Measurements from ENCODE around the gene MINDY4.

MINDY4 gene

DNA sequence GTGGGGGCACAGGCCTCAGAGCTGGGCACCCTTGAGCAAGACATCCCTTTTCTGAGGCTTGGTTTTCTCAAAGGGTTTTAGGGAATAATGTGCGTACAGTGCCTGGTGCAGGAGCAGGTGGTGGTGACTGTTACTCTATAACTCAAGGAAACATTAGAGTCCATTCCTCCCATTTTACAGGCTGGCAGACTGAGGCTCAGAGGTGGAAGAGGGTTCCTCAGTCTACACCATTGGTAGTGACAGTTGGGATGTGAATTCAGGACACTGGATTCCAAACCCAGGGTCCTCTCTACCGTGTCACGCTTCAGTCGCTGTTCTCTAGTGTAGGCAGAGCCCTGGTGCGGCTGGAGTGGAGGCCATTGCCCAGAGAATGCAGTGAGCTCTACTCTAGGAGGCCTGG, 100.4 kb downstream of the MINDY4 start:
- TF ChIP-seq ZNF274 (IDR thresholded peaks at IDR 0.05; ENCODE audit: low read depth, low read length), result no peak
- TF ChIP-seq SUZ12 (IDR thresholded peaks at IDR 0.05; ENCODE audit: extremely low read depth, insufficient read depth, insufficient read length), result no peak
- TF ChIP-seq YY1 (IDR thresholded peaks at IDR 0.05; ENCODE audit: insufficient read depth, insufficient read length), result no peak
- DNase-seq (ENCODE audit: low read depth, low spot score), result no peak
- no peak overlapping the region for H3K9ac ChIP-seq (ENCODE audit: insufficient read length, low read depth)
- peaks cover 25% of the 10 kb centered on the region for H3K36me3 ChIP-seq (ENCODE audit: insufficient read depth, insufficient read length, low read length)
- no peaks in the 10 kb centered on the region for H3K9me3 ChIP-seq (ENCODE audit: insufficient read depth, low read length)
- peaks cover 6% of the 10 kb centered on the region for H3K4me1 ChIP-seq (ENCODE audit: insufficient read depth, insufficient read length)
- H3K27me3 ChIP-seq (ENCODE audit: insufficient read depth, insufficient read length), result no peaks in the 10 kb centered on the region
- H3K4me3 ChIP-seq (ENCODE audit: insufficient read length, low read depth), result no peak overlapping the region

- Histone ChIP-seq H3K4me3 (ENCODE audit: insufficient read length, low read depth) (no peak overlapping the region), H3K9ac (ENCODE audit: insufficient read length, low read depth) (no peak overlapping the region), H3K27me3 (ENCODE audit: insufficient read depth, insufficient read length) (no peaks in the 10 kb centered on the region), H3K36me3 (ENCODE audit: insufficient read depth, insufficient read length, low read length) (peaks cover 25% of the 10 kb centered on the region), H3K4me1 (ENCODE audit: insufficient read depth, insufficient read length) (peaks cover 12% of the 10 kb centered on the region), H3K9me3 (ENCODE audit: insufficient read depth, low read length) (no peaks in the 10 kb centered on the region)
- no peak for TF ChIP-seq ZNF274 (IDR thresholded peaks at IDR 0.05; ENCODE audit: low read depth, low read length)
- no peak for TF ChIP-seq SUZ12 (IDR thresholded peaks at IDR 0.05; ENCODE audit: extremely low read depth, insufficient read depth, insufficient read length)
- TF ChIP-seq YY1 (IDR thresholded peaks at IDR 0.05; ENCODE audit: insufficient read depth, insufficient read length), result no peak
- DNase-seq (ENCODE audit: low read depth, low spot score), result no peak
These were observed 102.0 kb downstream of the MINDY4 start for GRCh38 chr7:30873207-30873606.

GRCh38 chr7:30873656-30874055, 102.4 kb downstream of the MINDY4 start:
- no peak for DNase-seq (ENCODE audit: low read depth, low spot score)
- Histone ChIP-seq H3K9ac (ENCODE audit: insufficient read length, low read depth) (no peak overlapping the region), H3K4me3 (ENCODE audit: insufficient read length, low read depth) (no peak overlapping the region), H3K4me1 (ENCODE audit: insufficient read depth, insufficient read length) (peaks cover 12% of the 10 kb centered on the region), H3K27me3 (ENCODE audit: insufficient read depth, insufficient read length) (no peaks in the 10 kb centered on the region), H3K36me3 (ENCODE audit: insufficient read depth, insufficient read length, low read length) (peaks cover 25% of the 10 kb centered on the region), H3K9me3 (ENCODE audit: insufficient read depth, low read length) (no peaks in the 10 kb centered on the region)
- TF ChIP-seq SUZ12 (IDR thresholded peaks at IDR 0.05; ENCODE audit: extremely low read depth, insufficient read depth, insufficient read length) (no peak), YY1 (IDR thresholded peaks at IDR 0.05; ENCODE audit: insufficient read depth, insufficient read length) (no peak), ZNF274 (IDR thresholded peaks at IDR 0.05; ENCODE audit: low read depth, low read length) (no peak)

- peaks cover 25% of the 10 kb centered on the region for H3K36me3 ChIP-seq (ENCODE audit: insufficient read depth, insufficient read length, low read length)
- H3K27me3 ChIP-seq (ENCODE audit: insufficient read depth, insufficient read length), result no peaks in the 10 kb centered on the region
- H3K4me3 ChIP-seq (ENCODE audit: insufficient read length, low read depth), result no peak overlapping the region
- TF ChIP-seq SUZ12 (IDR thresholded peaks at IDR 0.05; ENCODE audit: extremely low read depth, insufficient read depth, insufficient read length), result no peak
- TF ChIP-seq YY1 (IDR thresholded peaks at IDR 0.05; ENCODE audit: insufficient read depth, insufficient read length), result no peak
- no peak for TF ChIP-seq ZNF274 (IDR thresholded peaks at IDR 0.05; ENCODE audit: low read depth, low read length)
- H3K9ac ChIP-seq (ENCODE audit: insufficient read length, low read depth), result no peak overlapping the region
- no peak for DNase-seq (ENCODE audit: low read depth, low spot score)
- H3K9me3 ChIP-seq (ENCODE audit: insufficient read depth, low read length), result no peaks in the 10 kb centered on the region
- H3K4me1 ChIP-seq (ENCODE audit: insufficient read depth, insufficient read length), result peaks cover 18% of the 10 kb centered on the region
These were observed 103.6 kb downstream of the MINDY4 start for GRCh38 chr7:30874656-30875302.

DNA sequence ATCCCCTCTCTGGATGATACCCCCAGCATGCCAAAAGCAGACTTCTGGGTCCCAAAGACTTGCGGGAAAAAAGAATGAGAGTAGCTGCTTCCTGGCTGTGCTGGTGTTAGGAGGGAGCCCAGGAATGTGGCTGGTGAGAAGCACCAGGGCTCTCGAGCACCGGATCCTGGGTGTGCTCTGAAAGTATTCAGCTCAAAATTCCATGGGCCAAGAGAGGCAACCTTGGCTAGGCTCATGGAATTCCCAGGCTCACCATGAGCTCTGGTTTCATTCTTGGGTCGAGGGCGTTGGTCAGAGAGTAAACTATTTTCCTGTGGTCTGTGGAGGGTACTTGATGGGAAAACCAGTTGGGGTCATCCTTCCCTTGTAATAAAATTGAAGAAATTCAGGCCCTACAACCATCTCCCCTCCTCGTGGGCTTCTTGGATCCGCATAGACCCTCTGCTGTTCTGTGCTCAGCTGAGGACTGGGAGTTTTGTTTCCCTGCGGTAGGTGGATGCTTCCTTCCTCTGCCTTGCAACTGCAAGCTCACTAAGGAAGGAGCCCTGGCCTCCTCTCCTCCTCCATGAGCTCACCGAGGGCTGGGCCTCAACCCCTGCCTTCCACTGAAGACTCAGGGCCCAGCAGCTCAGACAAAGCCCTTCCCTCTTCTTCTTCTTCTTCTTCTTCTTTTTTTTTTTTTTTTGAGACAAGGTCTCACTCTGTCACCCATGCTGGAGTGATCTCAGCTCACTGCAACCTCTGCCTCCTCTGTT, 106.0 kb downstream of the MINDY4 start:
- Histone ChIP-seq H3K9ac (ENCODE audit: insufficient read length, low read depth) (no peak overlapping the region), H3K4me1 (ENCODE audit: insufficient read depth, insufficient read length) (peaks cover 31% of the 10 kb centered on the region), H3K36me3 (ENCODE audit: insufficient read depth, insufficient read length, low read length) (peaks cover 19% of the 10 kb centered on the region), H3K27me3 (ENCODE audit: insufficient read depth, insufficient read length) (no peaks in the 10 kb centered on the region), H3K9me3 (ENCODE audit: insufficient read depth, low read length) (no peaks in the 10 kb centered on the region), H3K4me3 (ENCODE audit: insufficient read length, low read depth) (no peak overlapping the region)
- no peak for TF ChIP-seq YY1 (IDR thresholded peaks at IDR 0.05; ENCODE audit: insufficient read depth, insufficient read length)
- DNase-seq (ENCODE audit: low read depth, low spot score), result no peak

- DNase-seq (ENCODE audit: low read depth, low spot score), result no peak
- TF ChIP-seq YY1 (IDR thresholded peaks at IDR 0.05; ENCODE audit: insufficient read depth, insufficient read length), result no peak
- no peak for TF ChIP-seq ZNF274 (IDR thresholded peaks at IDR 0.05; ENCODE audit: low read depth, low read length)
- no peak for TF ChIP-seq SUZ12 (IDR thresholded peaks at IDR 0.05; ENCODE audit: extremely low read depth, insufficient read depth, insufficient read length)
- H3K9me3 ChIP-seq (ENCODE audit: insufficient read depth, low read length), result no peaks in the 10 kb centered on the region
- H3K36me3 ChIP-seq (ENCODE audit: insufficient read depth, insufficient read length, low read length), result peaks cover 11% of the 10 kb centered on the region
- no peak overlapping the region for H3K9ac ChIP-seq (ENCODE audit: insufficient read length, low read depth)
- H3K27me3 ChIP-seq (ENCODE audit: insufficient read depth, insufficient read length), result no peaks in the 10 kb centered on the region
- peaks cover 31% of the 10 kb centered on the region for H3K4me1 ChIP-seq (ENCODE audit: insufficient read depth, insufficient read length)
- H3K4me3 ChIP-seq (ENCODE audit: insufficient read length, low read depth), result no peak overlapping the region
These were observed 106.8 kb downstream of the MINDY4 start for GRCh38 chr7:30877993-30878392.

All from NT2/D1 (cell line).